ENCODE results near the gene FAM163A.

DNA sequence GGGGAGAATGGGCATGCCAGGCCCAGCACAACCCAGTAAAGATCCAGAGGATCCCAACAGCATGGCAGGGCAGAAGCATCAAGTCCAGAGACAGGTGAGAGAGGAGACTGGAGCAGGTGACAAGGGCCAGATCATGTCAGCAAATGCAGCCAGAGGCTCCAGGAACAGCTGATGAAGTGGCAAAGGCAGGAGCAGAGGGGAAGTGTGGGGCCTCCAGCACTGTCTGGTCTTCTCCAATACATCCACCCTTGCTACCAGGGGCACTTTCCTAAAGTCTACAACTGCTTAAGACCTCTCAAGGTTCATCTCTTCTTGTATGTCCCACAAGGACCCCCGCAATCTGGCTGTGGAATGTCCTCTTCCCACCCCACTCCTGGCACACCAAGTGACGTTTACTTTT lies 17.4 kb downstream of the FAM163A start:
- TF ChIP-seq CTCF (conservative IDR thresholded peaks at IDR 0.05): no peak
- no peak for TF ChIP-seq ZFX (IDR thresholded peaks at IDR 0.05)
